ENCODE measurements around the gene PRPS2. TPM values are rescaled to one million over a fixed set of nuclear protein-coding genes. Genes with fewer than 3 reads are reported as not detected.

The PRPS2 gene
- total and polyA plus RNA-seq, 2 of the 13 experiments (the other 11 are each of a cell fraction or from before 2014, with no cell fraction given) = 10.6 to 24.4 TPM

Other genes starting within 250 kb of the PRPS2 start
- gene TLR7, start 75.7 kb downstream of the PRPS2 start, total RNA-seq (2016; rRNA removed; fragmentation: Illumina TruSeq; extraction: Trizol) = not detected in 2 replicates
- not detected in 2 replicates for gene TLR7, start 75.7 kb downstream of the PRPS2 start, polyA plus RNA-seq (2011; rRNA removed)
- gene TLR8, start 115.2 kb downstream of the PRPS2 start, total RNA-seq (2016; rRNA removed; fragmentation: Illumina TruSeq; extraction: Trizol) = not detected in 2 replicates
- gene TLR8, start 115.2 kb downstream of the PRPS2 start, polyA plus RNA-seq (2011; rRNA removed) = not detected in 2 replicates
- gene TMSB4X, start 183.7 kb downstream of the PRPS2 start, total RNA-seq (2016; rRNA removed; fragmentation: Illumina TruSeq; extraction: Trizol) = 10.5 and 15.9 TPM in 2 replicates
- gene TMSB4X, start 183.7 kb downstream of the PRPS2 start, polyA plus RNA-seq (2011; rRNA removed) = 29.6 and 50.7 TPM in 2 replicates

Data from HepG2 (cell line).